ENCODE measurements around the gene DHX8.

- TF ChIP-seq CTCF (IDR thresholded peaks at IDR 0.05; ENCODE audit: low read depth, low read length, poor library complexity, severe bottlenecking) (no peak), EZH2phosphoT487 (IDR thresholded peaks at IDR 0.05; ENCODE audit: borderline replicate concordance, low read length) (no peak)
Measured at GRCh38 chr17:43456661-43457361, 27.0 kb upstream of the DHX8 start.
